ENCODE measurements around the gene DRICH1.

DNA sequence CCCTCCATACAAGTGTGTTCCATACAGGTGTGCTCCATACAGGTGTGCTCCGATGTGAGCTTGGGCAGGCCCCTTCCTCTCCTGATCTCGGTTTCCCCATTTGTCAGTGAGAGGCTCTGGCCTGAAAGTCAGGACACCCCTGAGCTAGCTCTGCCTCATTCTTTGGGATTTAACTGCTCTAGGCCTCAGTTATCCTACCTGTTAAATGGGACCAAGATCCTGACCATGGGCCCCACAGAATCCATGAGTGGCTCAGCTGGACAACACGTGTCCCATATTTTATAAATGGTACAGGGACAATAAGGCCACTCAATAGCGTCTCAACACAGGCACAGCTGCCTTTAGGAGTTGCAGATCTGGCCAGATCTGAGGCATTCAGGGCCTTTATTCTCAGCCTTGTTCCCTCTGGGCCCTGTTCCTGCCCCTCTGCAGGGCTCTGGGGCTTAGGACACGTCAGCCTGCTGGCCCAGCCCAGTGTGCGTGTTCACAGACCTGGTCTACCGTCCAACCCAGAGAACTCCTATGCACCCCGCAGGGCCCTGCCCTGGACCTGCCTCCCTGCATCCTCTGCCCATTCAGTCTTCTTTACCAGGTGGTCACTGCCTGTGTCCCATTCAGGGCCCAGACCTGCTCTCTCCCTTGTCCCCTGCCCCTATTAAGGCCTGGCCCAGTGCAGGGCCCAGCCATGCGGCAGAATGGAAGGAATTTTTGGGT lies 33.2 kb downstream of the DRICH1 start:
- TF ChIP-seq, protein P1, sequence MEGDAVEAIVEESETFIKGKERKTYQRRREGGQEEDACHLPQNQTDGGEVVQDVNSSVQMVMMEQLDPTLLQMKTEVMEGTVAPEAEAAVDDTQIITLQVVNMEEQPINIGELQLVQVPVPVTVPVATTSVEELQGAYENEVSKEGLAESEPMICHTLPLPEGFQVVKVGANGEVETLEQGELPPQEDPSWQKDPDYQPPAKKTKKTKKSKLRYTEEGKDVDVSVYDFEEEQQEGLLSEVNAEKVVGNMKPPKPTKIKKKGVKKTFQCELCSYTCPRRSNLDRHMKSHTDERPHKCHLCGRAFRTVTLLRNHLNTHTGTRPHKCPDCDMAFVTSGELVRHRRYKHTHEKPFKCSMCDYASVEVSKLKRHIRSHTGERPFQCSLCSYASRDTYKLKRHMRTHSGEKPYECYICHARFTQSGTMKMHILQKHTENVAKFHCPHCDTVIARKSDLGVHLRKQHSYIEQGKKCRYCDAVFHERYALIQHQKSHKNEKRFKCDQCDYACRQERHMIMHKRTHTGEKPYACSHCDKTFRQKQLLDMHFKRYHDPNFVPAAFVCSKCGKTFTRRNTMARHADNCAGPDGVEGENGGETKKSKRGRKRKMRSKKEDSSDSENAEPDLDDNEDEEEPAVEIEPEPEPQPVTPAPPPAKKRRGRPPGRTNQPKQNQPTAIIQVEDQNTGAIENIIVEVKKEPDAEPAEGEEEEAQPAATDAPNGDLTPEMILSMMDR (IDR thresholded peaks at IDR 0.05): no peak
- no peak for TF ChIP-seq NR3C1 (CRISPR knock-in tag; conservative IDR thresholded peaks at IDR 0.05; ENCODE audit: low read depth)
- no peak for TF ChIP-seq ETV6 (CRISPR knock-in tag; IDR thresholded peaks at IDR 0.05)
- no peak for TF ChIP-seq FOXK1 (CRISPR knock-in tag; IDR thresholded peaks at IDR 0.05)
- TF ChIP-seq, protein P2, sequence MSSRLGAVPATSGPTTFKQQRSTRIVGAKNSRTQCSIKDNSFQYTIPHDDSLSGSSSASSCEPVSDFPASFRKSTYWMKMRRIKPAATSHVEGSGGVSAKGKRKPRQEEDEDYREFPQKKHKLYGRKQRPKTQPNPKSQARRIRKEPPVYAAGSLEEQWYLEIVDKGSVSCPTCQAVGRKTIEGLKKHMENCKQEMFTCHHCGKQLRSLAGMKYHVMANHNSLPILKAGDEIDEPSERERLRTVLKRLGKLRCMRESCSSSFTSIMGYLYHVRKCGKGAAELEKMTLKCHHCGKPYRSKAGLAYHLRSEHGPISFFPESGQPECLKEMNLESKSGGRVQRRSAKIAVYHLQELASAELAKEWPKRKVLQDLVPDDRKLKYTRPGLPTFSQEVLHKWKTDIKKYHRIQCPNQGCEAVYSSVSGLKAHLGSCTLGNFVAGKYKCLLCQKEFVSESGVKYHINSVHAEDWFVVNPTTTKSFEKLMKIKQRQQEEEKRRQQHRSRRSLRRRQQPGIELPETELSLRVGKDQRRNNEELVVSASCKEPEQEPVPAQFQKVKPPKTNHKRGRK (CRISPR knock-in tag; IDR thresholded peaks at IDR 0.05; ENCODE audit: borderline replicate concordance): no peak
- TF ChIP-seq CREM (CRISPR knock-in tag; IDR thresholded peaks at IDR 0.05): no peak
- TF ChIP-seq SMAD3 (CRISPR knock-in tag; IDR thresholded peaks at IDR 0.05; ENCODE audit: borderline replicate concordance): no peak
- no peak for TF ChIP-seq IRF2 (CRISPR knock-in tag; IDR thresholded peaks at IDR 0.05; ENCODE audit: borderline replicate concordance, low read depth)
- TF ChIP-seq, protein P3, sequence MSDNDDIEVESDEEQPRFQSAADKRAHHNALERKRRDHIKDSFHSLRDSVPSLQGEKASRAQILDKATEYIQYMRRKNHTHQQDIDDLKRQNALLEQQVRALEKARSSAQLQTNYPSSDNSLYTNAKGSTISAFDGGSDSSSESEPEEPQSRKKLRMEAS (CRISPR knock-in tag; IDR thresholded peaks at IDR 0.05): no peak
- TF ChIP-seq, protein P4, sequence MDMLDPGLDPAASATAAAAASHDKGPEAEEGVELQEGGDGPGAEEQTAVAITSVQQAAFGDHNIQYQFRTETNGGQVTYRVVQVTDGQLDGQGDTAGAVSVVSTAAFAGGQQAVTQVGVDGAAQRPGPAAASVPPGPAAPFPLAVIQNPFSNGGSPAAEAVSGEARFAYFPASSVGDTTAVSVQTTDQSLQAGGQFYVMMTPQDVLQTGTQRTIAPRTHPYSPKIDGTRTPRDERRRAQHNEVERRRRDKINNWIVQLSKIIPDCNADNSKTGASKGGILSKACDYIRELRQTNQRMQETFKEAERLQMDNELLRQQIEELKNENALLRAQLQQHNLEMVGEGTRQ (CRISPR knock-in tag; IDR thresholded peaks at IDR 0.05): no peak
- TF ChIP-seq SP1 (CRISPR knock-in tag; conservative IDR thresholded peaks at IDR 0.05): no peak
